GM12801 (cell line): Measurements from ENCODE around the gene LIF.

ENCODE experiments used
- CTCF ChIP-seq: IDR thresholded peaks from one replicate; pipeline ENCODE4 v1.5.1; 2011; ENCODE audit warnings: control low read depth; ENCODE audit not compliant: insufficient read length; ENCODE audit errors: extremely low read depth

LIF gene

GRCh38 chr22:30261134-30261533 lies 14.6 kb upstream of the LIF start:
- TF ChIP-seq CTCF: no peak

- TF ChIP-seq CTCF: no peak
Measured at GRCh38 chr22:30260682-30261081, 14.1 kb upstream of the LIF start.

- TF ChIP-seq CTCF: no peak
Measured at GRCh38 chr22:30260276-30260675, 13.7 kb upstream of the LIF start.

GRCh38 chr22:30254314-30254713 lies 7.8 kb upstream of the LIF start:
- TF ChIP-seq CTCF: no peak

GRCh38 chr22:30253205-30253852 lies 6.8 kb upstream of the LIF start:
- no peak for TF ChIP-seq CTCF

GRCh38 chr22:30252411-30253204 lies 6.0 kb upstream of the LIF start:
- no peak for TF ChIP-seq CTCF

- TF ChIP-seq CTCF: no peak
Measured at GRCh38 chr22:30251711-30252110, 5.2 kb upstream of the LIF start.
